GM21825 (cell line): ENCODE data around the gene NEURL3.
"Not testable (repeated sequence)": the region's sequence is repeated elsewhere in the genome, so short reads cannot be mapped to it uniquely, and the experiment has no call there.

Source experiments
- ATAC-seq: cut with Tn5 transposase; IDR thresholded peaks from one replicate; pipeline ENCODE4 v1.9.1; 2021; ENCODE audit warnings: mild to moderate bottlenecking, moderate library complexity; ENCODE audit not compliant: unreplicated experiment

The NEURL3 gene, protein sequence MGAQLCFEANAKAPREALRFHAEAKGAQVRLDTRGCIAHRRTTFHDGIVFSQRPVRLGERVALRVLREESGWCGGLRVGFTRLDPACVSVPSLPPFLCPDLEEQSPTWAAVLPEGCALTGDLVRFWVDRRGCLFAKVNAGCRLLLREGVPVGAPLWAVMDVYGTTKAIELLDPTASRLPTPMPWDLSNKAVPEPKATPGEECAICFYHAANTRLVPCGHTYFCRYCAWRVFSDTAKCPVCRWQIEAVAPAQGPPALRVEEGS

DNA sequence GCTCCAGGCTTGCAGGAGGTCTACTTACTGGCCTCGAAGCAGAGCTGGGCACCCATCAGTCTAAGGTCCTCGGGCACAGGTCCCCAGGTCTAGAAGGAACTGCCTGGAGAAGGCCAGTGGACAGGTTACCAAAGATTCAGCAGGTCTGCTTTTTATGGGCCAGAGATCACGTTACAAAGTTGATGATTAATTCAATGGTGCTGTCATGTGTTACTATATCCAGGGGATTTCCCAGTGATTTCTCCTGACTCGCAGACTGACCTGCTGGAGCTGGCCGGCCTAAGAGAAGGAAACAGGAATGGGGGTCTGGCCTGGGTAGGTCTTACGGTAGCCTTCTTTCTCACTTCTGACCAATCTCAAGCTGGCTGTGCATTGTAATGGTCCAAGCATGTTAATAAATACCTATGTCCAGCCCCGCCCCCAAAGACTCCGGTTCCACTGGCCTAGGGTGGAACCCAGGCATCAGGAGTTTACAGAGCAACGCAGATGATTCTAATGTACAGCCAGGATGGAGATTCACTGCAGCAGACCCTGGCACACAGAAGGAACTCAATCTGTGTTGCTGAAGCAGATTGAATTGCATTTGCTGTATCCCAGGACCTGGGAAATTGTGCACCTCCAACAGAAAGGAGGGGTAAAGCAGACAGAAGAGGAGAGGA lies at the start of gene NEURL3:
Gene NEURL3 (minus strand): TSS at position 127 of the 659 bp plus-strand sequence. CDS start 71 bp downstream, at position 56.
- no peak for ATAC-seq

DNA sequence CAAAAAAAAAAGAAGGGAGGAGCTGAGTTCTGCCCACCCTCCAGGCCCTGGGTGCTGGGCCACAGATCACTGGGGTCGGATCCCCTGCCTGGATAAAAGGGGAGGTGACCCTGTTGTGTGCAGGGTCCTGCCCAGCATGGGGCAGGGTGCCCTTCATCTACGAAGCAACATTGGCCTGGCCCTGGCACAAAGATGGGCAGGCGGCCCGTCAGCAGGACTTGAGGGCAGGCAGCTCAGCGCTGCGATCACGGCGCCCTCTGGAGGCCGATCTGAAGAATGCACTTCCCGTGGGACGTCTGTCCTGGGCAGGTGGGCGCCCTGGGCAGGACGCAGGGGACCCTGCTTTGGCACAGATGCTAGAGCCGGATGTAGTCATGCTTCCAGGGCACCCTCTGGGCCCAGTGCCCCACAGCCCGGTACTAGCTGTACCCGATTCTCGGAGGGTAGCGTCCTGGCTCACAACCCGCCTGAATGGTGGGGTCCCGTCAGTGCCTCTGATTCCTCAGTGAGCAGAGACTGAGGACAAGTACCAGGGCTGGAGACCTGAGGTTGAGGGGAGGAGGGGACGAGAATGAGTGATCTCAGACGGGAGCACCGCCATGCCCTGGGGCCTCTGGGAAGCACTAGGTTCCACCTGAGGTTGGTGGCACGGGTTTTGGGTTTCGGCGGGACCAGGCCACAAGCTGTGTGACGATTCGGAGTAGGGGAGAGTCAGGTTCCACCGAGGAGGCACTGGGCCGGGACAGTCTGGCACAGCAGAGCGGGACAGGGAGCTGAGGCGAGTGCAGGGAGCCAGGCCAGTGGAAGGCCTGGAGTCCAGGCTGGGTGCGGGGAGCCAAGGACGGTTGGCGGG lies 49.4 kb upstream of the NEURL3 start:
- no peak for ATAC-seq

DNA sequence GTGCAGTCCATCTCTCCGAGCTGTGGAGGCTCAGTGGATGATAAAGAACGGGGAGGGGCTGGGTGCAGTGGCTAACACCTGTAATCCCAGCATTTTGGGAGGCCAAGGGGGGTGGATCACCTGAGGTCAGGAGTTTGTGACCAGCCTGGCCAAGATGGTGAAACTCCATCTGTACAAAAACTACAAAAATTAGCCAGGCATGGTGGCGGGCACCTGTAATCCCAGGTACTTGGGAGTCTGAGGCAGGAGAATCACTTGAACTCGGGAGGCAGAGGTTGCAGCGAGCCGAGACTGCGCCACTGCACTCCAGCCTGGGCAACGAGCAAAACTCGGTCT lies 48.8 kb upstream of the NEURL3 start:
- not testable (repeated sequence) for ATAC-seq

DNA sequence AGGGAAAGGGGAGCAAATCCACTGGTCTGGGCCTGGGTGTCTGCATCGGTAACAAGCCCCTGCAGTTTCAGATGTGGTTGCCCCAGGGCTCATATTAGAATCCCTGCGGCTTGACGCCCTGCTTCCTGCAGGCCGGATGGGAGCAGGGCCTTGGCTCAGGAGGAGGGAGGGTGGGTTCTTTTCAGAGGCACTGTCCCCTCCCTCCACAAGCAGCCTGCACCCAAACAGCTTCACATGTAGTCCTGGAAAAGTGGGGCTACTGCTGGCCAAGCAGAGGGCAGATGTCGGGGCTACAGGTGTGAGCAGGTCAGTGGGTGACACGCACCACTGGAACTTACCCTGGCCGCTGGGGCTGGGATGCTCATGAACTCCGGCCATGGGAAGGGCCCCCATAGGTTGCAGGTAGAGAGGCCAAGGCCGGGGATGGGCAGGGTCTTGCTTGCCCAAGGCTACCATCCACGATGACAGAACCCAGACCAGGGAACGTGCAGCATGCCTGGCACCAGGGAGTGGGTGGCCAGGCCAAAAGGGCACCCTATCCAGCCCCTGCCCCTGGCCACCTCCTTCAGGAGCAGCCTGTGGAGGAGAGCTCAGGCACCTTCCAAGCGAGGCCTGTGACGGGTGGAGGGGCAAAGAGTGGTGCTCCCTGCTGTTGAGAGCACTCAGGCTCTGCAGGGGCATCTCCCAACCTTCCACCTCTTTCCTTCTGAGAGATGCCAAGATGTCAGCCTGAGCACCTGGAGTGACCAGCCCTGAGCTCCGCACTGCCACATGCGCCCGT lies 48.2 kb upstream of the NEURL3 start:
- ATAC-seq: no peak

DNA sequence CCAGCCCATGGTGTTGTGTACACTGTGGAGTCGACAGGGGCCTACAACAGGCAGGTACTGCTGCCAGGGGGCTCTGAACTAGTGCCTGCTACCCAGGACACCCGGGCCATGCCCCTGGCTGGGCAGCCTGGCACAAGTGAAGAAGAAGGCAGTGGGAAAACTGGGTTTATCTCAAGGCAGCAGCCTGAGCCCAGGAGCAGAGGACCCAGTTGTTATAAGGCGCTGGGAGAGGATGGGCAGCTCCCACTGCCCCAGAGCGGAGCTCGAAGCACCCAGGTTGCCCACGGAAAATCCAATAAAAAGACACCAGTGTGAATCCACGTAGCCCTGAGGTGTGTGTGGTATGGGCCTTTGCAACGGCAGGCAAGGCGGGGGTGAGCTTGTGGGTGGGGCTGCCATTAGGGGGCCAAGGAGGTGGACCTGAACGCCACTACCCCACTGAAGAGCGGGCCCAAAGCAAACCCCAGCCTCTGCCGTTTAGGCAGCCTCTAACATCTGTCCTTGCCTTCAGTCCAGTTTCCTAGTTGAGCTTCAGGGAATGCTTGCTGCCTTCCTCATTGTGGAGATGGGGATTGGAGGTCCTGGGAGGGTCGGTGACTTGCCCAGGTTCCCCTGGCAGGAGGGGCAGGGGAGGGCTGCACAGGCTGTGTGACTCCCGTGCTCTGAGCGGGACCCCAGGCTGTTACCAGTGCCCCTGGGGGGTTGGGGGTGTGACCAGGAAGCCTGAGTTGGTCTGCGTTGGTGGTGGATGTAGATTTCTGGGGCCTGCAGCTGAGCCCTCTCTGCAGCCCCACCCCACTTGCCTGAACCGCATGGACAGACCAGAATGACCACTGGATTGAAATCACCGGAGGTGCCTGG lies 47.4 kb upstream of the NEURL3 start:
- no peak for ATAC-seq

DNA sequence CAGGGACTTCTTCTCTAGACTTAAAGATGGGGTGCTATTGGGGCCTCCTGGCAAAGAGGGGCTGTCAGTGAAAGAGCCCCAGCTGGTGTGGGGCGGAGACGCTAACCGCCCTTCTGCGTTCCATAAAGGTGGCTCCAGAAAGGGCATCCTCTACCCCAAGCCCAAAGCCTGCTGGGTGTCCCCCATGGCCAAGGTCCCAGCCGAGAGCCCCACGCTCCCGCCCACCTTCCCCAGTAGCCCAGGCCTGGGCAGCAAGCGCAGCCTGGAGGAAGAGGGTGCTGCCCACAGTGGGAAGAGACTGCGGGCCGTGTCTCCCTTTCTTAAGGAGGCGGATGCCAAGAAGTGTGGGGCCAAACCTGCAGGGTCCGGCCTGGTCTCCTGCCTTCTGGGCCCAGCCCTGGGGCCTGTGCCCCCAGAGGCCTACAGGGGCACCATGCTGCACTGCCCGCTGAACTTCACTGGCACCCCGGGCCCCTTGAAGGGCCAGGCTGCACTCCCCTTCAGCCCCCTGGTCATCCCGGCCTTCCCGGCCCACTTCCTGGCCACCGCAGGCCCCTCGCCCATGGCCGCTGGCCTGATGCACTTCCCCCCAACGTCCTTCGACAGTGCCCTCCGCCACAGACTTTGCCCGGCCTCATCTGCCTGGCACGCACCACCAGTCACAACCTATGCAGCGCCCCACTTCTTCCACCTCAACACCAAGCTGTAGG lies 46.6 kb upstream of the NEURL3 start:
- no peak for ATAC-seq

DNA sequence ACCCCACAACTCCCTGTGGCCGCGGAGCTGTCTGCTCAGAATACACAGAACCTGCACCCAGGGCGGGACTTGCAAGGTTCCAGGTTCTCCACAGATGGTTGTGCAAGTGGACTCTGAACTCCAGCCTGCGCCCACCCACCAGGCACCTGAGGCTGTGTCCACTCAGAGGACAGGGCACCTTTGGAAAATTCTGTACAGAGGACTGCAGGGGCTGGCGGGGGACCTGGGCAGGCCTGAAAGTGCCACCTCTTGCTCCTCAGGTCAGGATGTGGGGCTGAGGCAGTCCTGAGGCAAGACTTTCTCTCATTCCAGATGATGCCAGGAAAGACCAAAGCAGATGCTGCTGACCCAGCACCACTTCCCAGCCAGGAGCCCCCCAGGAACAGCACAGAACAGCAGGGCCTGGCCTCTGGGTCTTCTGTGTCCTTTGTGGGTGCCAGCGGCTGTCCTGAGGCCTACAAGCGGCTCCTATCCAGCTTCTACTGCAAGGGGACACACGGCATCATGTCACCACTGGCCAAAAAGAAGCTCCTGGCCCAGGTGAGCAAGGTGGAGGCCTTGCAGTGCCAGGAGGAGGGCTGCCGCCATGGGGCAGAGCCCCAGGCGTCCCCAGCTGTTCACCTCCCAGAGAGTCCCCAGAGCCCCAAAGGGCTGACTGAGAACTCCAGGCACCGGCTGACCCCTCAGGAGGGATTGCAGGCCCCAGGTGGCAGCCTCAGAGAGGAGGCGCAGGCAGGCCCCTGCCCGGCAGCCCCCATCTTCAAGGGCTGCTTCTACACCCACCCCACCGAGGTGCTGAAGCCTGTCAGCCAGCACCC lies 45.8 kb upstream of the NEURL3 start:
- ATAC-seq: no peak

DNA sequence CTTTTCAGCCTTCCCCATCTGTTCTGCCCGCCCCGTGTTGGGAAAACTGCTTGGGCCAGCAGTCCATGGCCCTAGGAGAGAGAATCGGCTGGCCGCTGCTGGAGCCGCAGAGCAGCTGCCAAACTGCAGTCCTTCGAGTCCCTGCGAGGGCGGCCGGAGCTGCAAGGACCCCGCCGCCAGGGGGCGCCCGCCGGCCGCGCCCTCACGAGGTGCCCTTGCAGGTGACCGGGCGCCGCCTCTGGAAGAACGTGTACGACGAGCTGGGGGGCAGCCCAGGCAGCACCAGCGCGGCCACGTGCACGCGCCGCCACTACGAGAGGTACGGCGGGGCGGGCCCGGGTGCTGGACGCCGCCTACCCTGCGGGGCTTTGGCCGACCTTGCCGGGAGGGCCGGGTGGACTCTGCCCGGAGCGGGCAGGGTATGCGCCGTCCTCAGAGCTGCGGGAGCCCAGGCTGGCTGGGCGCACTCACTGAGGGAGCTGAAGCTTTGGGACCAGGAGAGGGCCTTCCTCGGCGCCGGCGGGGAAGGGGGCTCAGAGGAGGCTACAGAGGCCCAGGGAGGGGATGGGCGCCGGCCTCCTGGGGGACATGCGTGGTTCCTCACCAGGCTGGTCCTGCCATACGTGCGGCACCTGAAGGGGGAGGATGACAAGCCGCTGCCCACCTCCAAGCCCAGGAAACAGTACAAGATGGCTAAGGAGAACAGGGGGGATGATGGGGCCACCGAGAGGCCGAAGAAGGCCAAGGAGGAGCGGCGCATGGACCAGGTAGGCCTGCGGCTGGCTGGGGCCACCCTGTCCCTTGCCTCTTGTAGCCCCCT lies 45.0 kb upstream of the NEURL3 start:
- ATAC-seq: no peak

DNA sequence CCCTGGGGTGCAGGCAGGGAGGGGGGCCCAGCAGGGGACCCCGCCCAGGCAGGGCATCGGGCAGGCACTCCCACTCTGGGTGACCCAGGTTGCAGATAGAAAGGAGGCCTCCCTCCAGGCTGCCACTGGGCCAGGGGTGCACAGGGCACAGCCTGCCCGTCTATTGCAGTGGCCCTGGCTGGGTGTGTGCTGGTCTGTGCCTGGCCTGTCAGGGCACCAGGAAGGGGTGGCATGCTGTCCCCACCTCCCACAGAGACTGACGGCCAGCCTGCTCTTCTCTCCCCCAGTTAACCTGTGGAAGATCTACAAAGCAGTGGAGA lies 44.3 kb upstream of the NEURL3 start:
- ATAC-seq: no peak

DNA sequence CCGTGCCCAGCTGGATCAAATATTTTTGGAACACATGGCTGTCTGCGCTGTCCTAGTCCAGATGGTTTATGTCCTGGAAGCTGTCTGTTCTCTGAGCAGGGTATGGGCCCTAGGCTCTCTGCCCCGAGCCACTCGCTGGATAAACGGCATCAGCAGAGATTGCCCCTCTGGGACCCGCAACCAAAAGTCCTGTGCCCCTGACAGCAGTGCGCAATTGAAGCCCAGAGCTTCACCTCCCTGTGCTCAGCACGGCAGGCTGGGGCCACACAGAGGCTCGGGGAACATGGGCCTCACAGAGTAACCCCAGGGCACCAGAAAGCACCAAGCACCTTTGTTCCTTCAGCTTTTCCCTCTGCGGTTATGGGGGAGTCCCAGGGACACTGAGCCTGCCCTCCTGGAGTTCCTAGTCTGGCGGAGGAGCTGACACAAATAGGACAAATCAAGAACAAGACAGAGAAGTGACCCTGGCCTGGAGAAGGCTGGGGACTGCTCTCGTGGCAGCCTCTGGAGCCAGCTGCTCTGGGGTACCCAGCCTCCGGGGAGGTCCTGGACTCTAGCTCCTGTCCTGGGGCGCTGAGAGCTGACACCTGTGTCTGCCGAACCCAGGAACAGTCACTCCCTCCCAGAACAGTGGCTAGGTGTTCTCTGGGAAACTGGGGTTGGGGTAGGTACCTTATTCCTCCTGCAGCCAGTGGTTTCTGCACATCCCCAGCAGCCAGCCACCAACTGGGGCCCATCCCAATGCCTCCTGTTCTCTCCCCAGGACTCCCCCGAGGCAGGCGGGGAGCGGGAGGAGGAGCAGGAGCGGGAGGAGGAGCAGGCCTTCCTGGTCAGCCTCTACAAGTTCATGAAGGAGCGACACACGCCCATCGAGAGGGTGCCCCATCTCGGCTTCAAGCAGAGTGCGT lies 43.7 kb upstream of the NEURL3 start:
- ATAC-seq: no peak

DNA sequence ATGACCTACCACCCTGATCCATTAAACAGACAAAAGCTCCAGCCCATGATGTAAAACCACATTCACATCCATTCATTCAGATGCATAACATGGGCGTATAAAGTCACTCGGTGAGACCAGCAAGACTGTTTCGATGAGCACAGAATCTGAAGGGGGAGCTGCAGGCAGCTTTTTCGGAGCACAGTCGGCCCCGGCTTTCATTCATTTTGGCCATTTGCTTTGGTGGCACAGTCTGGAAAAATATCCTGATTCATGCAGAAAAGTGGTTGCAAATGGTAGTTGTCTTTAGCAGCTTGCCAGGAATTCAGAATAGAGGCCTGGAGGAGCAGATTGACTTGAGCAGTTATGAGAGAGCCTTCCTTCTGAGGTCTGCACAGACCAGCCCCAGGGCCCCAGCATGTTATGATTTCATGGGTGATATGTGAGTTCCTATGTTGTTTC lies 42.6 kb upstream of the NEURL3 start:
- no peak for ATAC-seq

DNA sequence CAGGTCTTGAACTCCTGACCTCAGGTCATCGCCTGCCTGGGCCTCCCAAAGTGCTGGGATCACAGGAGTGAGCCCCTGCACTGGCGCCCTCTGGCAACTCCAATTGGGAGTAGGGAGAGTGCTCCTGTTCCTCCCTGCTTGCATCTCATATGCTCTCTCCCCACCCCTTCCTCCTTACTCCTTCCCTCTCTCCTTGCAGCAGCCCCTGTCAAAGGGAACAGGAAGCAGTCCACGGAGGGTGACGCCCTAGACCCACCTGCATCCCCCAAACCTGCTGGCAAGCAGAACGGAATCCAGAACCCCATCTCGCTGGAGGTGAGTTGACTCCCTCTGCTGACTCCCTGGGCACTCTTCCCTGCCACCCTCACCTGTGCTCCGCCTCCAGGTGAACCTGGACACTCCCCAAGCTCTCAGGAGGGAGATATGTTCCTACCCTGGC lies 42.1 kb upstream of the NEURL3 start:
- no peak for ATAC-seq

DNA sequence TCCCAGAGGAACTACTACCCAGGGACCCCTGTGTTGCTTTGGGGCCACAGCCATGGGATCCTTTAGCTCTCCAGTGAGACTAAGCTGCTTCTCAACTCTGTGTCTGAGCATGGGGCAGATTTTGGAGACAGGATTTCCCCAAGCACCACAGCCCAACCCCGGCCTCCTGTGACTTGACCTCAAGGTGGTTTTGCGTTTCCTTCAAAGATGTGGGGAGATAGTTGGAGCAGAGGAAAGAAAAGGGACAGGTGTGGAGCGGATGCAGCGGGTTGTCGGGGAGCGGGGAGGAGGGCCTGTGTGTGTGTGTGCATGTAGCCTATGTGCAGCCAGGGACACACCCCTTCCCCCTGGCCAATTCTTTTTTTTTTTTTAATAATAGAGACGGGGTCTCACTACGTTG lies 41.6 kb upstream of the NEURL3 start:
- ATAC-seq: no peak

DNA sequence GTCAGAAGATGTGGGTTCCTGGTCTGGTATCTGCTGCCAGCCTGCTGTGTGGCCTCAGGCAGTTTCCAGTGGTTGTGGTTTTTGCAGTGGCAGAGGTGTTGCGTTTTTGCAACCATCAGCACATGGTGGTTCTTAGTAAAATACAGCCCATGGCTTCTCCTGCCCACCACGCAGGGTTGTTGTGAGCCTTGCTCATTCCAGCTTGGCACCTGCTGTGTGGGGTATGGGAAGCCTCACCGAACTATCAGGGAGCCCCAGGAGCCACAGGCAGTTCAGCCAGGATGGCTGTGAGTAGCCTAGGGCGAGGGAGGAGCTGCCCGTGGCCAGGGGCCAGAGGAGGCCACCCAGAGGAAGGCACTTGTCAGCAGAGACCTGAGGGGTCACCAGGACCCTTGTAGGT lies 41.2 kb upstream of the NEURL3 start:
- no peak for ATAC-seq

DNA sequence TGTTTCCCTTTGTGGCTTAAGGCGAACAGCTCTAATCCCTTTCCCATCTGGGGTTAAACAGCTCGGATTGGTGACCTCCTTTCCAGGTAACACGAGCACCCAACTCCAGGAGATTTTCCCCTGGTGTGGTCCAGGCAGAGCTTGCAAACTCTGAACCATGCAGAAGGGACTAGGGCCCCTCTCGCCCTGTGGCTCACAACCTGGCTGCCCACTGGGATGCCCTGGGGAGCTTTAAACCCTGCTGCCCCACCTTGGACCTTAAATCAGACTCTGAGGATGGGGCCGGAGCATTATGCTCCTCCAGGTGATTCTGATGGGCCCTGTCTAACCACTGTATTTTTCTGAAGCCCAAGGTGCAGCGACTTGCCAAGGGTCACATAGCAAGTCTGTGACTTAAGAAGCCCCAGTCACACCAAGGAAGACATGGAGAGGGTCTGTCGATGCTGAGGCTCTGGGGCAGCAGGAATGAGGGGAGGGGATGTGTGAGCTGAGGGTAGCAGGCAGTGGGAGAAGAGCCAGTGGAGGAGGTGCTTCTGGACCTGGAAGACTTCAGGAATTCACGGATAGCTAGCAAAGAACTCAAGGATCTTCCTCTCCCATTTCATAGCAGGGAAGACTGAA lies 37.3 kb upstream of the NEURL3 start:
- no peak for ATAC-seq

DNA sequence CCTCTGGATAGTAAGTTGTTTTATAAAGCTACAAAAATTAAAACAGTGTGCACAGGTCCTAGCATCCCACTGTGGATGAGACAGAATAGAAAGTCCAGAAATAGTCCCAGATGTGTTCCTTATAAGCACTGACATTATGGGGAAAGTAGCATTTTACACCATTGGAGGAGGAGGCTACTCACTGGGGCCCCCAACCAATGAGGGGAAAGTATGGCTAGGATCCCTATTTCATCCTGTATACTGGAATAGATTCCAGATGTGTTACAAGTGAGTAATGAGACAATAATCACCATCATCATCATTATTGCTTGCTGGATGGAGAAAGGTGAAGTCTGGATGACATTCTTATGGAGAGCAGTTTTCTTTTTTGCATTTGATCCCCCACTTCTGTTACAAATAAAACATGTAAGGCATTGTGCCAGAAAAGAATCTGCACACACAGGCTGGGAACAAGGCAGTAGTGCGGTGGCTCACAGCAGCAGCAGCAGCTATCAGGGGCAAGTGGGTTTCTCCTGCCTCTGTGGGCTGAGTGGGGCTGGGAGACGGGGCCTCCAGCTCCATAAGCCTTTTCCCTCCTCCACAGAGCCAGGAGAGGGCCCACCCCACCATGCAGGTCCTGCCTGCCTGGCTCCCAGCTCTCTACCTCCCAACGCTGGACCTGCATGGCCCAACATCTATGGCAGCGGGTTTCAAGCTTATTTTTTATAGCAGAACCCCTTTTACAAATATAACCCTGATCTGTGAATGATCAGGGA lies 36.4 kb upstream of the NEURL3 start:
- ATAC-seq: no peak
